Cardiac muscle cell (in vitro differentiated cells and primary cell): Measurements from ENCODE around the gene HMCN1. TPM values are rescaled to one million over a fixed set of nuclear protein-coding genes. Genes with fewer than 3 reads are reported as not detected.

Experiments
- DNase-seq, 2 donors: peaks; one replicate each; pipeline versions ENCODE4 v3.0.0 to v3.0.0-alpha.2; 2010 to 2017; ENCODE audit warnings: low read depth in 1 of 2, low spot score in 1 of 2
- H3K27ac ChIP-seq: fragments of 200-600 bp; sonication (generic); 2 replicates; pipeline ENCODE4 v1.5.1; 2016
- H3K27me3 ChIP-seq: fragments of 200-600 bp; sonication (generic); 2 replicates; pipeline ENCODE4 v1.6.0; 2016; ENCODE audit warnings: control low read depth
- H3K36me3 ChIP-seq: fragments of 200-600 bp; sonication (generic); 2 replicates; pipeline ENCODE4 v1.5.1; 2016; ENCODE audit warnings: control low read depth
- H3K4me1 ChIP-seq: fragments of 200-600 bp; sonication (generic); 2 replicates; pipeline ENCODE4 v1.8.1; 2017; ENCODE audit warnings: low read depth, mild to moderate bottlenecking, mixed run types
- H3K4me3 ChIP-seq: fragments of 200-600 bp; sonication (generic); 2 replicates; pipeline ENCODE4 v1.5.1; 2016; ENCODE audit warnings: mild to moderate bottlenecking
- H3K9me3 ChIP-seq: fragments of 200-600 bp; sonication (generic); 2 replicates; pipeline ENCODE4 v1.5.1; 2017; ENCODE audit warnings: low read depth, mild to moderate bottlenecking, control low read depth
- polyA plus RNA-seq: library from polyadenylated mRNA; unstranded; fragments of >200 nt; fragmentation: Nextera tagmentation; extraction: Ambion mirVana; gene quantifications from 2 replicates; pipeline ENCODE4 v1.2.1, GENCODE V29; 2016
- total RNA-seq: library from RNA; depleted of rRNA; stranded (reverse); fragments of >200 nt; gene quantifications from 2 replicates; pipeline ENCODE4 v1.2.3, GENCODE V29; 2016
- TF ChIP-seq, protein P1 (sequence below): IDR thresholded peaks from 2 replicates; pipeline ENCODE4 v1.5.1; 2012; ENCODE audit warnings: low read depth, mild to moderate bottlenecking, low read length

HMCN1 gene
- total and polyA plus RNA-seq, 2 experiments from 2014 or later = 4.9 to 28.5 TPM

DNA sequence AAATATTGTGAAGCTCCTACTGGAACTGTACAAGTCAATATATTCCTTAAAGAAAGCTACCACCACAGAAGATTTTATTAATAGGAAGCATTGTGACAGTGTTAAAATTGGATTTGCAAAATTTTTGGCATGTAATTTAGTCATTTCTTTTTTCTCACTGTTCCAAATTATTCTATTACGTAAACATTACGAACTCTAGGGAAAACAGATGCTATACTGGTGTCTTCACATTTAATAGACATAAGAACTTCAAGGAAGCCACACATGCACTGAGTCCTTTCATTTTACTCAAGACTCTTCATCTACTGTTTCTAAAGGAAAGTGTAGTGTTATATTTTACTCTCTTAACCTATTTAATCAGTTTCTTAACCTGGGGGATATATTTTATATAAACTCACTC lies 135.4 kb downstream of the HMCN1 start:
- Histone ChIP-seq H3K27me3 (no peaks in the 10 kb centered on the region), H3K36me3 (no peaks in the 10 kb centered on the region), H3K4me1 (no peaks in the 10 kb centered on the region), H3K4me3 (no peak overlapping the region), H3K9me3 (no peaks in the 10 kb centered on the region), H3K27ac (no peak overlapping the region)
- TF ChIP-seq, protein P1, sequence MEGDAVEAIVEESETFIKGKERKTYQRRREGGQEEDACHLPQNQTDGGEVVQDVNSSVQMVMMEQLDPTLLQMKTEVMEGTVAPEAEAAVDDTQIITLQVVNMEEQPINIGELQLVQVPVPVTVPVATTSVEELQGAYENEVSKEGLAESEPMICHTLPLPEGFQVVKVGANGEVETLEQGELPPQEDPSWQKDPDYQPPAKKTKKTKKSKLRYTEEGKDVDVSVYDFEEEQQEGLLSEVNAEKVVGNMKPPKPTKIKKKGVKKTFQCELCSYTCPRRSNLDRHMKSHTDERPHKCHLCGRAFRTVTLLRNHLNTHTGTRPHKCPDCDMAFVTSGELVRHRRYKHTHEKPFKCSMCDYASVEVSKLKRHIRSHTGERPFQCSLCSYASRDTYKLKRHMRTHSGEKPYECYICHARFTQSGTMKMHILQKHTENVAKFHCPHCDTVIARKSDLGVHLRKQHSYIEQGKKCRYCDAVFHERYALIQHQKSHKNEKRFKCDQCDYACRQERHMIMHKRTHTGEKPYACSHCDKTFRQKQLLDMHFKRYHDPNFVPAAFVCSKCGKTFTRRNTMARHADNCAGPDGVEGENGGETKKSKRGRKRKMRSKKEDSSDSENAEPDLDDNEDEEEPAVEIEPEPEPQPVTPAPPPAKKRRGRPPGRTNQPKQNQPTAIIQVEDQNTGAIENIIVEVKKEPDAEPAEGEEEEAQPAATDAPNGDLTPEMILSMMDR = no peak
- no peak for DNase-seq

DNA sequence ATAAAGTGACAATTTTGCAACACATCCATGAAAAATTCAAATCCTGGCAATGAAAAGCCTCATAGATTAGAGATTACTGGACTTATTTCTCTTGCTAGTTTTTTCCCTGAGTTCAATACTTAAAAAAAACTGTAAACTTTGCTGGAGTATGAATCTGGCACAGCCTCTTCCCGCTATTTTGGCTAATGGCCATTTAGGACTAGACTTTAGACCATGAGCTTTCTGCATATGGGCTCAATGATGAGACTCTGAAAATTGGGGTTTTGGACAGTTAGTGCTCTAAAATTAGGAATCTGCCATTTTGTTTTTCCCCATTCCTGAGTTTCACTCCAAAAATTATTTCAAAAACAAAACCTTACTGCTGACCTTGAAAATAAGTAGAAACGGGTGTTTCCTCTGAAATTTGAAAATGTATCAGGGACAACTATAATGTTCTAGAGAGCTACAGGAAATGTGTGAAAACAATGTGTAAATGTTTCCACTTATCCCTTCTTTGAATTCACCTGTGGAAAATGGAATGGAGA lies 137.5 kb downstream of the HMCN1 start:
- no peaks in the 10 kb centered on the region for H3K9me3 ChIP-seq
- no peaks in the 10 kb centered on the region for H3K4me1 ChIP-seq
- H3K36me3 ChIP-seq = no peaks in the 10 kb centered on the region
- H3K27ac ChIP-seq = no peak overlapping the region
- H3K4me3 ChIP-seq = no peak overlapping the region
- DNase-seq = no peak
- H3K27me3 ChIP-seq = no peaks in the 10 kb centered on the region
- TF ChIP-seq, protein P1 = no peak

DNA sequence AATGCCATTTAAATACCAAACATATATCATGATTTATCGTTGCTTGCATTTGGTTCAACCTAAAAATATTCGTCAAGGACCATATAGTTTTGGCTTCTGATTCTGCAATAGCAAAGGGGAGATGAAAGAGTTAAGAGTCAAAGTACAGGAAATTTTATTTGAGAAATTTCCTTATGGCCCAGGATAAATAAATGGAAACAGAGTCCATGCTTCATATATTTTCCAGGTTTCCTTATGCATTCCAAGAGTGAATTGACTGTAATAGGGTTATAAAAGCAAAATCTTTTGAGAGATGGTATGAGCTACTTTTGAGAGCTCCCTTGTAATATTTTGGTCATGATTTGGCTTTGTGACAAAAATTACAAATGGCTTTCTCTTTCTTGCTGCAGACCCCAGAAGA lies 140.1 kb downstream of the HMCN1 start:
- H3K9me3 ChIP-seq = no peaks in the 10 kb centered on the region
- DNase-seq = no peak
- no peaks in the 10 kb centered on the region for H3K4me1 ChIP-seq
- H3K36me3 ChIP-seq = no peaks in the 10 kb centered on the region
- no peak overlapping the region for H3K27ac ChIP-seq
- no peak overlapping the region for H3K4me3 ChIP-seq
- H3K27me3 ChIP-seq = no peaks in the 10 kb centered on the region
- TF ChIP-seq, protein P1 = no peak

DNA sequence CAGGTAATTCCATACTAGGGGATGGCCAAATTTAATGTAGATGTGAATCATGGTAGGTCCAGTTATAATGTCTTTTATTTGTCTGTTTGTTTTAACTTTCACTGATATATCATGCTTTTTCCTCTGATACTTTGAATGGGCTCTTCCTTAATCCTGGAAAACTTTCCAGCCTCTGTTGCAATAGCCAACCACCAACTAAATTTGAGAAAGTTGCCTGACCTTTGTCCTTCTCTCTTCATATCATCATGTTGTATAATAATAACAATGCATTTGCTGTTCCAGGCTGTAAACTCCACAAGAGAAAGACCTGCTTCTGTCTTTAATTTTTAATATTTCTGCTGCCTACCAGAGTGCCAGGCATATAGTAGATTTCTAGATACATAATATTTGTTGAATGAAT lies 146.1 kb downstream of the HMCN1 start:
- no peaks in the 10 kb centered on the region for H3K36me3 ChIP-seq
- no peaks in the 10 kb centered on the region for H3K9me3 ChIP-seq
- no peaks in the 10 kb centered on the region for H3K27me3 ChIP-seq
- H3K4me1 ChIP-seq = no peaks in the 10 kb centered on the region
- peak in 1 of 2 donors; percentile 38 for DNase-seq
- H3K27ac ChIP-seq = no peak overlapping the region
- H3K4me3 ChIP-seq = no peak overlapping the region
- TF ChIP-seq, protein P1 = no peak

DNA sequence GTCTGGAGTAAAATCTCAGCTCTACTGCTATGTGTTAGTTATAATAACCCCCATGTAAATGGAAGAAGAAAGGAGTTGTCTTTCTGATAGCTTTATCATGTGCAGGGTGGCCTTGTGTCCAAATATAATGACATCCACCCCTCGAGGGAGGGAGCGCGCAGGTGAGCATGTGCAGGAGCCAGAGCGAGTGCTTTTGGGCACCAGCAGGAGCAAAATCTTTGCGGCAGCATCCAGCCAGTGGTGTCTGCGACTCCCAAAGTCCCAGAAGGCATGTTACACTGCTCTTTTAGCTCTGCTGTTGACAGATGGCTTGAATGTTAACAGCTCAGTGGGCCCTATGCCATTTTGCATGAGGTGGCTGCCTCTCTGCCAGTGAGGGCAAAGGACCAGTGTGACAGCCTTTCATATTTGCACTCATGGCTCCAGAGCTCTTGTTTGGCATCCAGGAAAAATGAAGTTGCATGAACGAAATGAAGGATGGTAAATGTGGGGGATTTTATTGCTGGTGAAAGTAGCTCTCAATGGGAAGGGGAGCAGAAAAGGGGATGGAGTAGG lies 146.7 kb downstream of the HMCN1 start:
- Histone ChIP-seq H3K27ac (no peak overlapping the region), H3K4me1 (no peaks in the 10 kb centered on the region), H3K36me3 (no peaks in the 10 kb centered on the region), H3K27me3 (no peaks in the 10 kb centered on the region), H3K4me3 (no peak overlapping the region), H3K9me3 (no peaks in the 10 kb centered on the region)
- TF ChIP-seq, protein P1 = no peak
- DNase-seq = no peak

DNA sequence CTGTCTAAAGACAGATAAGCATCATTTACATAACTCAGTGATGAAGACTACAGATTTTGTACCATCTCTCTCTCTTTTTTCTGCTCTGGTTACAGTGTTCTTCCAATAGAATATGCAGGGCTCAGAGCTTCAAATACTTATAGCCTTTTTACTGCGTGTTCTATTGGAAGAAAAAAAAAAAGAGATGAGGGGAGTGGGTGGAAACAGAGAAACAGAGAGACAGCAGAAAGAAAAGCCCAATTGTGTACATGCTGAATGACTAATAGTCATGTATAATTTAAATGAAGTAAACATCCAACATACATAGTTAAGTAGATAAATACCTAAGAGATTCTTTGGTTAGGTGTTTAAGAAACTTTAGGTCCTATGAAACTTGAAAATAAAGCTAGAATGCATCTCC lies 151.9 kb downstream of the HMCN1 start:
- H3K4me3 ChIP-seq = no peak overlapping the region
- TF ChIP-seq, protein P1 = no peak
- H3K27ac ChIP-seq = no peak overlapping the region
- H3K4me1 ChIP-seq = no peaks in the 10 kb centered on the region
- H3K36me3 ChIP-seq = no peaks in the 10 kb centered on the region
- DNase-seq = no peak
- no peaks in the 10 kb centered on the region for H3K27me3 ChIP-seq
- H3K9me3 ChIP-seq = no peaks in the 10 kb centered on the region
